ENCODE results near the gene EPB41L4B.

- TF ChIP-seq CTCF (IDR thresholded peaks at IDR 0.05; ENCODE audit: low read depth, low read length), result no peak
- TF ChIP-seq MAX (IDR thresholded peaks at IDR 0.05; ENCODE audit: low read depth, low read length), result no peak
Observed at GRCh38 chr9:109134167-109134578, 186.7 kb downstream of the EPB41L4B start.

Data from NB4 (cell line).